Retina (tissue), 1 donor: ENCODE data around the gene NOX1.

Source experiments
- DNase-seq: peaks from one replicate; pipeline ENCODE4 v3.0.0-alpha.2; 2016

NOX1 gene

GRCh38 chrX:100874325-100874724 is at the start of gene NOX1:
Gene NOX1, minus strand, starts transcription at chrX:100874359. Its CDS starts 220 bp downstream, at chrX:100874139.
- no peak for DNase-seq

- no peak for DNase-seq
Measured at GRCh38 chrX:100915562-100915961, 41.4 kb upstream of the NOX1 start.

- DNase-seq: no peak
Measured at GRCh38 chrX:100913111-100913510, 39.0 kb upstream of the NOX1 start.

- DNase-seq: no peak
Measured at GRCh38 chrX:100911731-100912130, 37.6 kb upstream of the NOX1 start.

GRCh38 chrX:100905620-100906019 is 31.5 kb upstream of the NOX1 start:
- DNase-seq: no peak

- DNase-seq: no peak
Measured at GRCh38 chrX:100904433-100904832, 30.3 kb upstream of the NOX1 start.

- DNase-seq: peak; percentile 15
Measured at GRCh38 chrX:100895365-100896075, 21.4 kb upstream of the NOX1 start.

- DNase-seq: no peak
Measured at GRCh38 chrX:100883654-100884053, 9.5 kb upstream of the NOX1 start.

GRCh38 chrX:100880368-100880767 is 6.2 kb upstream of the NOX1 start:
- no peak for DNase-seq

- DNase-seq: no peak
Measured at GRCh38 chrX:100871594-100872560, 2.3 kb downstream of the NOX1 start.

- DNase-seq: no peak
Measured at GRCh38 chrX:100870527-100870926, 3.6 kb downstream of the NOX1 start.

- DNase-seq: no peak
Measured at GRCh38 chrX:100868273-100868672, 5.9 kb downstream of the NOX1 start.

GRCh38 chrX:100864657-100865391 is 9.3 kb downstream of the NOX1 start:
- DNase-seq: no peak

GRCh38 chrX:100863326-100863864 is 10.8 kb downstream of the NOX1 start:
- DNase-seq: no peak

GRCh38 chrX:100852810-100853209 is 21.3 kb downstream of the NOX1 start:
- DNase-seq: no peak

GRCh38 chrX:100850317-100850716 is 23.8 kb downstream of the NOX1 start:
- no peak for DNase-seq

- DNase-seq: no peak
Measured at GRCh38 chrX:100831219-100831946, 42.8 kb downstream of the NOX1 start.

- no peak for DNase-seq
Measured at GRCh38 chrX:100830547-100830946, 43.6 kb downstream of the NOX1 start.

- no peak for DNase-seq
Measured at GRCh38 chrX:100830143-100830542, 44.0 kb downstream of the NOX1 start.

GRCh38 chrX:100829730-100830129 is 44.4 kb downstream of the NOX1 start:
- no peak for DNase-seq

- DNase-seq: peak; percentile 87
Measured at GRCh38 chrX:100819837-100820666, 54.1 kb downstream of the NOX1 start, which contains the start of gene CSTF2. Gene CSTF2, plus strand, starts transcription at chrX:100820391. Its CDS starts 26 bp downstream, at chrX:100820417.
